ENCODE measurements around the gene CS. TPM values are rescaled to one million over a fixed set of nuclear protein-coding genes. Genes with fewer than 3 reads are reported as not detected.
A peak's percentile ranks its signal among the peaks of the same experiment; 100 is the strongest.
"Not testable (repeated sequence)": the region's sequence is repeated elsewhere in the genome, so short reads cannot be mapped to it uniquely, and the experiment has no call there.

Gene CS
- total and polyA plus RNA-seq, 2 experiments from 2014 or later = 83.2 to 111 TPM

- Histone ChIP-seq H3K4me1 (ENCODE audit: insufficient read depth) (peaks cover 8% of the 10 kb centered on the region), H3K36me3 (replicated peaks; ENCODE audit: insufficient read depth, low read depth) (no peaks in the 10 kb centered on the region), H2AFZ (no peak overlapping the region), H3K27ac (no peak overlapping the region), H3K79me2 (peaks cover 3% of the 10 kb centered on the region), H3K4me3 (no peak overlapping the region), H3K4me2 (no peak overlapping the region), H3K9me2 (replicated peaks; ENCODE audit: insufficient read depth) (no peaks in the 10 kb centered on the region), H3K9me3 (ENCODE audit: low read depth) (no peaks in the 10 kb centered on the region), H3K27me3 (no peaks in the 10 kb centered on the region), H4K20me1 (ENCODE audit: insufficient read depth, poor library complexity, severe bottlenecking) (no peaks in the 10 kb centered on the region)
- DNase-seq (ENCODE audit: low spot score) = no peak
- TF ChIP-seq EZH2 (IDR thresholded peaks at IDR 0.05; ENCODE audit: borderline replicate concordance) (no peak), EZH2phosphoT487 (IDR thresholded peaks at IDR 0.05; ENCODE audit: low read depth, severe bottlenecking, unreplicated experiment) (no peak)
- TF ChIP-seq, protein P1, sequence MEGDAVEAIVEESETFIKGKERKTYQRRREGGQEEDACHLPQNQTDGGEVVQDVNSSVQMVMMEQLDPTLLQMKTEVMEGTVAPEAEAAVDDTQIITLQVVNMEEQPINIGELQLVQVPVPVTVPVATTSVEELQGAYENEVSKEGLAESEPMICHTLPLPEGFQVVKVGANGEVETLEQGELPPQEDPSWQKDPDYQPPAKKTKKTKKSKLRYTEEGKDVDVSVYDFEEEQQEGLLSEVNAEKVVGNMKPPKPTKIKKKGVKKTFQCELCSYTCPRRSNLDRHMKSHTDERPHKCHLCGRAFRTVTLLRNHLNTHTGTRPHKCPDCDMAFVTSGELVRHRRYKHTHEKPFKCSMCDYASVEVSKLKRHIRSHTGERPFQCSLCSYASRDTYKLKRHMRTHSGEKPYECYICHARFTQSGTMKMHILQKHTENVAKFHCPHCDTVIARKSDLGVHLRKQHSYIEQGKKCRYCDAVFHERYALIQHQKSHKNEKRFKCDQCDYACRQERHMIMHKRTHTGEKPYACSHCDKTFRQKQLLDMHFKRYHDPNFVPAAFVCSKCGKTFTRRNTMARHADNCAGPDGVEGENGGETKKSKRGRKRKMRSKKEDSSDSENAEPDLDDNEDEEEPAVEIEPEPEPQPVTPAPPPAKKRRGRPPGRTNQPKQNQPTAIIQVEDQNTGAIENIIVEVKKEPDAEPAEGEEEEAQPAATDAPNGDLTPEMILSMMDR (IDR thresholded peaks at IDR 0.05; ENCODE audit: poor library complexity) = no peak
- 91% methylated on average over 8 of the region's 8 CpGs for WGBS (ENCODE audit: low lambda C conversion rate, missing lambda C conversion rate)
Measured at GRCh38 chr12:56337753-56338251, 37.7 kb upstream of the CS start.

DNA sequence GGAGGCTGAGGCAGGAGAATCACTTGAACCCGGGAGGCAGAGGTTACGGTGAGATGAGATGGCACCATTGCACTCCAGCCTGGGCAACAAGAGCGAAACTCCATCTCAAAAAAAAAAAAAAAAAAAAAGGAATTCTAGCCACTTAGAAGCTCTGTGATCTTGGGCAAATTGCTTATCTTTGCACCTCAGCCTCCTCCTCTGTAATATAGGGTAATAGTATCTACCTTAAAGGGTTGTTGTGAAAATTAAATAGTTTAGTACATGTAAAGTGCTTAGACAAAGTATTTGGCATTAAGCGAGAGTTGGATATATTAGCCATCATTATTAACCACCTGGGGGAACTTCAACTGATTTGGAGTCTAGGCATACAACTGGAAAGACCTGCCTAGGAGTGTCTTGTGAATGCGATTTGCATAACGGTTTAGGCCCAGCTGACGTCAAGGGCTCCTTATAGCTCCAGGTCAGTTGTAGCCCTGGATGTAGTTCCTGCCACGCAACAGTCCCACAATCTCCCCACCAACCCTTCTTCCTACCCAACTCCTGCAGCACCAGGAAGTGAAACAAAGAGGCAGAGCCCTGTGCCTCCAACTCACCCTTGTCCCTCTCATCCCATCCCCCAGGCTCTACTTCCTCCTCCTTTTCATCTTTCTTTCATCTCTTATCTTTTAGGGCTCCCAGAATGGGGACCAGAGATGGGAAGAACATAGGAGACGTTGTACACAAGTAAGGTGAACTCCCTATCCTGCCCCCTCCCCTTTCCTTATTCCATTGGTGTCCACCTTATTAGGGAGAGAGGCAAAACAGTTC lies 36.4 kb upstream of the CS start:
- H2AFZ ChIP-seq = no peak overlapping the region
- H3K9me3 ChIP-seq (ENCODE audit: low read depth) = no peaks in the 10 kb centered on the region
- DNase-seq (ENCODE audit: low spot score) = no peak
- WGBS (ENCODE audit: low lambda C conversion rate, missing lambda C conversion rate) = 85% methylated on average over 9 of the region's 9 CpGs
- TF ChIP-seq EZH2 (IDR thresholded peaks at IDR 0.05; ENCODE audit: borderline replicate concordance) = no peak
- no peak for TF ChIP-seq EZH2phosphoT487 (IDR thresholded peaks at IDR 0.05; ENCODE audit: low read depth, severe bottlenecking, unreplicated experiment)
- TF ChIP-seq, protein P1 (IDR thresholded peaks at IDR 0.05; ENCODE audit: poor library complexity) = no peak
- H4K20me1 ChIP-seq (ENCODE audit: insufficient read depth, poor library complexity, severe bottlenecking) = no peaks in the 10 kb centered on the region
- H3K27me3 ChIP-seq = no peaks in the 10 kb centered on the region
- peaks cover 6% of the 10 kb centered on the region for H3K79me2 ChIP-seq
- H3K4me1 ChIP-seq (ENCODE audit: insufficient read depth) = peaks cover 11% of the 10 kb centered on the region
- no peaks in the 10 kb centered on the region for H3K36me3 ChIP-seq (replicated peaks; ENCODE audit: insufficient read depth, low read depth)
- no peak overlapping the region for H3K27ac ChIP-seq
- H3K4me2 ChIP-seq = no peak overlapping the region
- no peaks in the 10 kb centered on the region for H3K9me2 ChIP-seq (replicated peaks; ENCODE audit: insufficient read depth)
- H3K4me3 ChIP-seq = no peak overlapping the region

- not testable (repeated sequence) for H4K20me1 ChIP-seq (ENCODE audit: insufficient read depth, poor library complexity, severe bottlenecking); H3K27me3 ChIP-seq; H3K4me3 ChIP-seq; H2AFZ ChIP-seq; H3K9me2 ChIP-seq (replicated peaks; ENCODE audit: insufficient read depth); DNase-seq (ENCODE audit: low spot score); H3K79me2 ChIP-seq; H3K27ac ChIP-seq; H3K9me3 ChIP-seq (ENCODE audit: low read depth); H3K4me2 ChIP-seq; H3K36me3 ChIP-seq (replicated peaks; ENCODE audit: insufficient read depth, low read depth)
- 96% methylated on average over 8 of the region's 8 CpGs for WGBS (ENCODE audit: low lambda C conversion rate, missing lambda C conversion rate)
- H3K4me1 ChIP-seq (ENCODE audit: insufficient read depth) = peaks cover 11% of the 10 kb centered on the region
Measured at GRCh38 chr12:56335527-56335926, 35.4 kb upstream of the CS start.

GRCh38 chr12:56334490-56334793 lies 34.3 kb upstream of the CS start:
- H3K4me1 ChIP-seq (ENCODE audit: insufficient read depth) = peaks cover 11% of the 10 kb centered on the region
- peak overlapping the region; percentile 95 for H3K27ac ChIP-seq
- H3K27me3 ChIP-seq = no peaks in the 10 kb centered on the region
- no peaks in the 10 kb centered on the region for H3K9me3 ChIP-seq (ENCODE audit: low read depth)
- H3K4me3 ChIP-seq = peak overlapping the region; percentile 56
- TF ChIP-seq, protein P1 (IDR thresholded peaks at IDR 0.05; ENCODE audit: poor library complexity) = no peak
- no peak for TF ChIP-seq EZH2 (IDR thresholded peaks at IDR 0.05; ENCODE audit: borderline replicate concordance)
- no peak for TF ChIP-seq EZH2phosphoT487 (IDR thresholded peaks at IDR 0.05; ENCODE audit: low read depth, severe bottlenecking, unreplicated experiment)
- H3K79me2 ChIP-seq = peaks cover 6% of the 10 kb centered on the region
- WGBS (ENCODE audit: low lambda C conversion rate, missing lambda C conversion rate) = 16% methylated on average over 6 of the region's 6 CpGs
- no peaks in the 10 kb centered on the region for H3K36me3 ChIP-seq (replicated peaks; ENCODE audit: insufficient read depth, low read depth)
- no peak for DNase-seq (ENCODE audit: low spot score)
- H3K9me2 ChIP-seq (replicated peaks; ENCODE audit: insufficient read depth) = no peaks in the 10 kb centered on the region
- H4K20me1 ChIP-seq (ENCODE audit: insufficient read depth, poor library complexity, severe bottlenecking) = no peaks in the 10 kb centered on the region
- H2AFZ ChIP-seq = peak overlapping the region; percentile 43
- H3K4me2 ChIP-seq = peak overlapping the region; percentile 87
